Gastroesophageal sphincter (tissue), 3 donors: ENCODE measurements around the gene CD209.

Experiments
- POLR2A ChIP-seq, 2 donors: fragments of 450-650 bp; IDR thresholded peaks; one replicate each; pipeline ENCODE4 v1.6.1; 2017; ENCODE audit warnings: antibody characterized with exemption in 2 of 2, mild to moderate bottlenecking in 2 of 2, moderate library complexity in 1 of 2
- TF ChIP-seq, protein P1 (sequence below), 4 experiments: fragments of 200-600 bp in 2 of 4; fragments of 450-650 bp in 2 of 4; sonication (generic) in 1 of 4; IDR thresholded peaks; one replicate each; pipeline ENCODE4 v1.5.1; 2017 to 2019; ENCODE audit warnings: antibody characterized with exemption in 4 of 4, mild to moderate bottlenecking in 2 of 4, moderate library complexity in 2 of 4

GRCh38 chr19:7756258-7756657 is 8.9 kb upstream of the CD209 start:
- no peak for TF ChIP-seq POLR2A (IDR thresholded peaks at IDR 0.05)
- TF ChIP-seq, protein P1, sequence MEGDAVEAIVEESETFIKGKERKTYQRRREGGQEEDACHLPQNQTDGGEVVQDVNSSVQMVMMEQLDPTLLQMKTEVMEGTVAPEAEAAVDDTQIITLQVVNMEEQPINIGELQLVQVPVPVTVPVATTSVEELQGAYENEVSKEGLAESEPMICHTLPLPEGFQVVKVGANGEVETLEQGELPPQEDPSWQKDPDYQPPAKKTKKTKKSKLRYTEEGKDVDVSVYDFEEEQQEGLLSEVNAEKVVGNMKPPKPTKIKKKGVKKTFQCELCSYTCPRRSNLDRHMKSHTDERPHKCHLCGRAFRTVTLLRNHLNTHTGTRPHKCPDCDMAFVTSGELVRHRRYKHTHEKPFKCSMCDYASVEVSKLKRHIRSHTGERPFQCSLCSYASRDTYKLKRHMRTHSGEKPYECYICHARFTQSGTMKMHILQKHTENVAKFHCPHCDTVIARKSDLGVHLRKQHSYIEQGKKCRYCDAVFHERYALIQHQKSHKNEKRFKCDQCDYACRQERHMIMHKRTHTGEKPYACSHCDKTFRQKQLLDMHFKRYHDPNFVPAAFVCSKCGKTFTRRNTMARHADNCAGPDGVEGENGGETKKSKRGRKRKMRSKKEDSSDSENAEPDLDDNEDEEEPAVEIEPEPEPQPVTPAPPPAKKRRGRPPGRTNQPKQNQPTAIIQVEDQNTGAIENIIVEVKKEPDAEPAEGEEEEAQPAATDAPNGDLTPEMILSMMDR (IDR thresholded peaks at IDR 0.05): no peak
